HCT116 (cell line): ENCODE measurements around the gene FAM118B. TPM values are rescaled to one million over a fixed set of nuclear protein-coding genes. Genes with fewer than 3 reads are reported as not detected.

Experiments
- ATAC-seq: fragments of 200-7000 bp; cut with Tn5 transposase; 2 replicates; pipeline ENCODE4 v1.9.1; 2020; ENCODE audit warnings: mild to moderate bottlenecking, moderate library complexity
- BruUV-seq: library from RNA; stranded (reverse); fragments of 400-500 nt; replicated peaks from 2 replicates; lab custom pipeline; 2021; lab: Mats Ljungman, UMichigan
- CTCF ChIA-PET: fragments of 300-600 bp; sonication (Branson Sonifier 250); formaldehyde crosslinking; loops from one replicate; lab custom pipeline; 2021; ENCODE audit warnings: antibody characterized with exemption; lab: Charles Lee
- POLR2A ChIA-PET: fragments of 300-600, 350-600 bp; sonication (Branson Sonifier 250); formaldehyde crosslinking; loops from one replicate; lab custom pipeline; 2021; ENCODE audit warnings: antibody characterized with exemption; lab: Charles Lee
- RAD21 ChIA-PET, 2 experiments: fragments of 300-600 bp; sonication (Branson Sonifier 250); formaldehyde crosslinking; loops; one replicate each; lab custom pipeline; 2023; ENCODE audit warnings: low total read pairs in 2 of 2; ENCODE audit not compliant: uncharacterized antibody in 2 of 2, unreplicated experiment in 2 of 2, low non-redundant PET in 1 of 2; lab: Charles Lee
- DNase-seq: peaks from one replicate; pipeline ENCODE4 v3.0.0-alpha.2; 2010; ENCODE audit warnings: low read depth, low spot score
- H2AFZ ChIP-seq: fragments of 200-600 bp; shearing (Covaris generic), sonication (generic); 2 replicates; pipeline ENCODE4 v1.6.1; 2017; ENCODE audit warnings: low read depth, mixed run types, mixed read lengths, antibody characterized with exemption, low read length; ENCODE audit not compliant: poor library complexity, severe bottlenecking
- H3K27ac ChIP-seq: 2 replicates; pipeline ENCODE4 v1.5.1; 2012; ENCODE audit warnings: low read depth, low read length
- H3K27me3 ChIP-seq: fragments of 200-600 bp; sonication (generic); 2 replicates; pipeline ENCODE4 v1.6.1; 2016; ENCODE audit warnings: mixed run types, low read length, mixed read lengths; ENCODE audit not compliant: insufficient read depth
- H3K36me3 ChIP-seq, 2 experiments: fragments of 200-500 bp in 1 of 2; fragments of 200-600 bp in 1 of 2; sonication (Bioruptor generic) in 1 of 2; sonication (generic) in 1 of 2; 2 replicates each; pipeline versions ENCODE4 v1.5.1 to v1.6.1; 2014 to 2016; ENCODE audit warnings: low read length in 2 of 2, inconsistent platforms in 1 of 2, mixed read lengths in 1 of 2, mixed run types in 1 of 2; ENCODE audit not compliant: insufficient read depth in 2 of 2, control insufficient read depth in 1 of 2
- H3K4me1 ChIP-seq, 2 experiments: fragments of 200-600 bp in 1 of 2; sonication (generic) in 1 of 2; 2 replicates each; pipeline versions ENCODE4 v1.5.1 to v1.6.1; 2012 to 2017; ENCODE audit warnings: low read length in 2 of 2, inconsistent platforms in 1 of 2, mild to moderate bottlenecking in 1 of 2, mixed read lengths in 1 of 2, mixed run types in 1 of 2, moderate library complexity in 1 of 2; ENCODE audit not compliant: insufficient read depth in 2 of 2, control insufficient read depth in 1 of 2
- H3K4me2 ChIP-seq: fragments of 200-600 bp; sonication (generic); 2 replicates; pipeline ENCODE4 v1.6.1; 2017; ENCODE audit warnings: mixed run types, low read length, mixed read lengths
- H3K4me3 ChIP-seq, 2 experiments: fragments of 200-600 bp in 1 of 2; sonication (generic) in 1 of 2; replicated peaks in 1 of 2; 2 replicates each; pipeline ENCODE4 v1.5.1; 2011 to 2016; ENCODE audit warnings: low read length in 2 of 2, control low read depth in 1 of 2, low read depth in 1 of 2, mild to moderate bottlenecking in 1 of 2, mixed read lengths in 1 of 2, mixed run types in 1 of 2
- H3K79me2 ChIP-seq: fragments of 200-600 bp; sonication (generic); 2 replicates; pipeline ENCODE4 v1.6.1; 2017; ENCODE audit warnings: mild to moderate bottlenecking, mixed run types, low read length, moderate library complexity, mixed read lengths; ENCODE audit not compliant: insufficient read depth
- H3K9ac ChIP-seq: fragments of 200-600 bp; sonication (generic); 2 replicates; pipeline ENCODE4 v1.6.1; 2016; ENCODE audit warnings: low read length, mixed read lengths
- H3K9me2 ChIP-seq: fragments of 200-600 bp; sonication (generic), shearing (Covaris generic); 2 replicates; pipeline ENCODE4 v1.6.1; 2017; ENCODE audit warnings: mixed run types, mild to moderate bottlenecking, moderate library complexity; ENCODE audit not compliant: insufficient read depth
- H3K9me3 ChIP-seq, 2 experiments: fragments of 200-500 bp in 1 of 2; fragments of 200-600 bp in 1 of 2; sonication (Bioruptor generic) in 1 of 2; sonication (generic) in 1 of 2; 2 replicates each; pipeline ENCODE4 v1.6.1; 2014 to 2017; ENCODE audit warnings: low read length in 2 of 2, mixed read lengths in 2 of 2, inconsistent platforms in 1 of 2, low read depth in 1 of 2, mild to moderate bottlenecking in 1 of 2, mixed run types in 1 of 2, moderate library complexity in 1 of 2; ENCODE audit not compliant: control insufficient read depth in 1 of 2, insufficient read depth in 1 of 2
- H4K20me1 ChIP-seq: fragments of 200-600 bp; sonication (generic), shearing (Covaris generic); 2 replicates; pipeline ENCODE4 v1.6.1; 2017; ENCODE audit warnings: mixed run types, mild to moderate bottlenecking, moderate library complexity; ENCODE audit not compliant: insufficient read depth
- EZH2 ChIP-seq: fragments of 200-600 bp; sonication (generic); IDR thresholded peaks from 2 replicates; pipeline ENCODE4 v1.6.1; 2017; ENCODE audit warnings: antibody characterized with exemption, mixed run types
- EZH2phosphoT487 ChIP-seq: fragments of 200-600 bp; IDR thresholded peaks from 2 replicates; pipeline ENCODE4 v1.6.1; 2018; ENCODE audit warnings: antibody characterized with exemption, borderline replicate concordance
- JUND ChIP-seq: IDR thresholded peaks from 2 replicates; pipeline ENCODE4 v1.6.1; 2012
- MAX ChIP-seq: IDR thresholded peaks from 2 replicates; pipeline ENCODE4 v1.6.1; 2012
- POLR2AphosphoS5 ChIP-seq: IDR thresholded peaks from 2 replicates; pipeline ENCODE4 v1.6.1; 2011; ENCODE audit warnings: mild to moderate bottlenecking, low read depth, low read length, moderate library complexity
- REST ChIP-seq: IDR thresholded peaks from 2 replicates; pipeline ENCODE4 v1.6.1; 2012; ENCODE audit warnings: low read depth
- SIN3A ChIP-seq: IDR thresholded peaks from 2 replicates; pipeline ENCODE4 v1.6.1; 2012; ENCODE audit warnings: low read depth
- SP1 ChIP-seq: IDR thresholded peaks from 2 replicates; pipeline ENCODE4 v1.6.1; 2012; ENCODE audit warnings: low read depth
- SRF ChIP-seq: IDR thresholded peaks from 2 replicates; pipeline ENCODE4 v1.6.1; 2012; ENCODE audit warnings: low read depth
- TCF7L2 ChIP-seq: IDR thresholded peaks from 2 replicates; pipeline ENCODE4 v1.7.0; 2011; ENCODE audit warnings: borderline replicate concordance, inconsistent platforms; ENCODE audit not compliant: insufficient read depth, insufficient read length; ENCODE audit errors: extremely low read depth
- ZBTB33 ChIP-seq: IDR thresholded peaks from 2 replicates; pipeline ENCODE4 v1.6.1; 2011; ENCODE audit warnings: mild to moderate bottlenecking, low read length, moderate library complexity; ENCODE audit not compliant: insufficient replicate concordance; ENCODE audit errors: extremely low read depth
- ZFX ChIP-seq: fragments of 450-650 bp; IDR thresholded peaks from 2 replicates; pipeline ENCODE4 v1.6.1; 2017
- intact Hi-C: fragments of 100-400 bp; cut with micrococcal nuclease; formaldehyde crosslinking; loops from 2 replicates; pipeline ENCODE4 v1.10.0; 2022
- total RNA-seq: library from RNA; stranded (reverse); gene quantifications from one replicate; pipeline ENCODE4 v1.2.1, GENCODE V29; 2021; ENCODE audit not compliant: unreplicated experiment
- TF ChIP-seq, protein P1 (sequence below): IDR thresholded peaks from 2 replicates; pipeline ENCODE4 v1.6.1; 2012

FAM118B gene
- total RNA-seq, 1 experiment from 2014 or later = 12.8 TPM

DNA sequence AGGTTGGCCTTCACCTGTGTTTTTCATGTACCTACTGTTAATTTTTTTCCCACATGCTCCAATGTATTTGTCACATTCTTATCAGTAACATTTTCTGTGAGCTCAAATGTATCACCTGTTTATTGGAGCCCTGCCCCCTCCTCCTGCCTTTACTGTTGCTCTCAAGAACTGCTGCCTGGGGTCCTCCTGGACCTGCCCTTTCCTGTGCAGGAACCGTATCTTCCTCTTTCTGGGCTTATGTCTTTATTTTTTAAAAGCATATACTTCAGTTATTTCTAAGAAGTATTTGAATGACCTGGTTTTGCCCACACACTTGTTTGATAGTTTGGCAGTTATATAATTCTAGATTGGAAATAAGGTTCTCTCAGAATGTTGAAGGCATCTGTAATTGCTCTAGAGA lies 5.9 kb downstream of the FAM118B start:
- DNase-seq = no peak
- H3K9ac ChIP-seq = no peak overlapping the region
- no peaks in the 10 kb centered on the region for H4K20me1 ChIP-seq
- H3K4me3 ChIP-seq = no peak overlapping the region
- no TSS peak for BruUV-seq
- no peaks in the 10 kb centered on the region for H3K27me3 ChIP-seq
- H3K36me3 ChIP-seq = no peaks in the 10 kb centered on the region
- H3K9me2 ChIP-seq = no peaks in the 10 kb centered on the region
- no peak overlapping the region for H3K4me2 ChIP-seq
- TF ChIP-seq ZFX (no peak), JUND (no peak), SP1 (no peak), TCF7L2 (no peak), SIN3A (no peak), SRF (no peak), EZH2 (no peak), ZBTB33 (no peak), POLR2AphosphoS5 (no peak), REST (no peak), EZH2phosphoT487 (no peak), MAX (no peak)
- TF ChIP-seq, protein P1, sequence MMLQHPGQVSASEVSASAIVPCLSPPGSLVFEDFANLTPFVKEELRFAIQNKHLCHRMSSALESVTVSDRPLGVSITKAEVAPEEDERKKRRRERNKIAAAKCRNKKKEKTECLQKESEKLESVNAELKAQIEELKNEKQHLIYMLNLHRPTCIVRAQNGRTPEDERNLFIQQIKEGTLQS = no peak
- CTCF ChIA-PET = no interaction called here
- POLR2A ChIA-PET = no interaction called here
- H3K79me2 ChIP-seq = peaks cover 89% of the 10 kb centered on the region
- H3K27ac ChIP-seq = no peak overlapping the region
- ATAC-seq = no peak
- intact Hi-C loops = no loop called here
- RAD21 ChIA-PET = no interaction called here
- H3K4me1 ChIP-seq = peaks cover 0 to 6% of the 10 kb centered on the region in 2 experiments; a peak in 3 of 4 replicates
- no peaks in the 10 kb centered on the region for H3K9me3 ChIP-seq
- no peak overlapping the region for H2AFZ ChIP-seq
